ENCODE measurements around the gene KMT2A. TPM values are rescaled to one million over a fixed set of nuclear protein-coding genes. Genes with fewer than 3 reads are reported as not detected.

KMT2A gene
- total RNA-seq, 1 donor from 2014 or later, result 110 TPM

Other genes starting within 250 kb of the KMT2A start
- gene JAML, start 211.5 kb upstream of the KMT2A start, total RNA-seq, result not detected in 2 replicates
- 15.8 and 41.8 TPM in 2 replicates for gene MPZL3, start 184.1 kb upstream of the KMT2A start, total RNA-seq
- 28.6 and 53.3 TPM in 2 replicates for gene MPZL2, start 172.2 kb upstream of the KMT2A start, total RNA-seq
- not detected in 2 replicates for gene CD3E, start 131.8 kb upstream of the KMT2A start, total RNA-seq
- not detected in 2 replicates for gene CD3D, start 93.8 kb upstream of the KMT2A start, total RNA-seq
- not detected in 2 replicates for gene CD3G, start 92.1 kb upstream of the KMT2A start, total RNA-seq
- 34.0 and 42.2 TPM in 2 replicates for gene UBE4A, start 76.9 kb upstream of the KMT2A start, total RNA-seq
- 43.4 and 56.4 TPM in 2 replicates for gene ATP5MG, start 34.9 kb upstream of the KMT2A start, total RNA-seq
- gene TTC36, start 91.0 kb downstream of the KMT2A start, total RNA-seq, result 1.4 and 2.6 TPM in 2 replicates
- 35.9 and 72.0 TPM in 2 replicates for gene TMEM25, start 94.7 kb downstream of the KMT2A start, total RNA-seq
- 23.1 and 24.7 TPM in 2 replicates for gene IFT46, start 129.4 kb downstream of the KMT2A start, total RNA-seq
- gene ARCN1, start 135.9 kb downstream of the KMT2A start, total RNA-seq, result 141 and 179 TPM in 2 replicates
- gene PHLDB1, start 171.1 kb downstream of the KMT2A start, total RNA-seq, result 66.9 and 212 TPM in 2 replicates
- not detected in 2 replicates for gene TREH, start 243.2 kb downstream of the KMT2A start, total RNA-seq

Data from renal cortical epithelial cell (primary cell).